Measurements from ENCODE around the gene MTERF4.

- no peak for TF ChIP-seq CTCF (IDR thresholded peaks at IDR 0.05)
- TF ChIP-seq POLR2A (IDR thresholded peaks at IDR 0.05) = no peak
Observed at GRCh38 chr2:241115361-241115760, 13.3 kb upstream of the MTERF4 start.
